Measurements from ENCODE around the gene MTA3. TPM values are rescaled to one million over a fixed set of nuclear protein-coding genes. Genes with fewer than 3 reads are reported as not detected.
"Not testable (repeated sequence)": the region's sequence is repeated elsewhere in the genome, so short reads cannot be mapped to it uniquely, and the experiment has no call there.

Gene MTA3
- total RNA-seq, 1 donor from 2014 or later = 25.6 TPM

DNA sequence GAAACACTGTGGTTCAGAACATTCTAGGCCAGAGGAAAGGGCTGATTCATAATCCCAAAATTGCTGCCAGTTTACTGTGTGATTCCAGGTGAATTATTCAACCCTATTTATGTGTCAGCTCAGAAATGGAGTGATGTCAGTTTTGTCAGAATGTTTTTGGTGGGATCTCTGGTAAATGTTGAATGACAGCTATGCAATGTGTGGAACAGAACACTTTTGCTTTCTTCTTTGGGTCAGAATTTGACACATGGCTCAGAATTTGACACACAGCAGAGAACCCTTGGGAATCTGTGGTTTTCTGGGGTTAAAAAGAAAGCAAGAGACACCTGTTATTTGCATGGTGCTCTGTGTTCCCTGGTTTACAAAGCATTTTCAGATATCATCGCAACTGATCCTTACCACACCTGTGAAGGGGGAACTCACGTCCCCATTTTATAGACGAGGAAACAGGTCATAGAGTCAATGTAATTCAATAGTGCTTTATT is 1.6 kb upstream of the MTA3 start:
- intact Hi-C loops (cut with micrococcal nuclease) = loop anchor here (1.0 to 10.0 kb wide), 4 partner anchors 72 to 1602 kb away; partner anchors contain the start of gene PPM1B

DNA sequence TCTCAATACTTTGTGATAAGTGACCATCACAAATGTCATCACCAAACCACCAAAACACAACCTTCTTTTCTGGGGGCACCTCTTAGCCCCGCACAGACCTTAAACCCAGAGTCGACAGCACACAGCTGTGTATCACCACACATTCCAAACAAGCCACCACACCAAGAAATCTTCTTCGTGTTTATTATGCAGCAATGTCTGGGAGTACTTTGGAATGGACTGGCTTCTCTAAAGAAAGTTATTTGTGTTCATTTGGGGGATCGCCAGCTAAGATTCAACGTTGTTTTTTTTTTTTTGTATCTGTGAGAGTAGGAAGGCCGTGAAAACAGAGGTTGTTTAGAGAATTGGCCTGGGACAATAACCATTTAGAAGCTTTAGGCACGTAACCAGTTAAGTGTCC is 1.1 kb upstream of the MTA3 start:
- intact Hi-C loops (cut with micrococcal nuclease) = loop anchor here (2.0 to 10.0 kb wide), 3 partner anchors 245 to 1601 kb away; partner anchors contain the start of gene PPM1B

DNA sequence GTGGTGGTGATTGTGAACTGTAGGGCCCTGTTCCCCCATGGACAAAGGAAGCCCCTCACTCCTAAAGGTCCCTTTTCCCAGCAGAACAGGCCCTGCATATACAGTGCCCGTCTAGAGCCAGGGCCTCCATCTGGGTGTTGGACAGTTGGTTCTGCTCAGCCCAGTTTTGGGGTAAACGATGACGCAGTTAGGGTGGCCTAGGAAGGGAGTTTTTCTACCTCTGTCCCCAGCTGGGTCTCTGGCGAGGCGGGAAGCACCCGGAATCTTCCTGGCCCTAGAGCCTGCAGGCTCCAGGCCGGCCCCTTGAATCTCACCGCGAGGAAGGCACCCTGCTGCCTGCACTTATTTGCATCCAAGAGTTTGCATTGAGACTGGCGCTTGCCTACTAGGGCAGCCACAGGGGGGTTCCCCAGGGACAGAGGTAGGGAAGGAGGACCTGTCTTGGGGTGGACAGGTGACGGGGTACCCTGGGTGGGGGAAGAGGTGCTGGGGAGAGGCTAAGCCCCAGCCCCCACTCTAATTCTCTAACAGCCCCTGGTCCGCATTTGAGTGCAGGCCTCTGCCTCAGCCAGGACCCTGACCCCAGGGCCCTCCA is 529 bp upstream of the MTA3 start:
- intact Hi-C loops (cut with micrococcal nuclease) = loop anchor here (2.0 to 10.0 kb wide), 5 partner anchors 95 to 1601 kb away; partner anchors contain the start of genes COX7A2L and PPM1B

DNA sequence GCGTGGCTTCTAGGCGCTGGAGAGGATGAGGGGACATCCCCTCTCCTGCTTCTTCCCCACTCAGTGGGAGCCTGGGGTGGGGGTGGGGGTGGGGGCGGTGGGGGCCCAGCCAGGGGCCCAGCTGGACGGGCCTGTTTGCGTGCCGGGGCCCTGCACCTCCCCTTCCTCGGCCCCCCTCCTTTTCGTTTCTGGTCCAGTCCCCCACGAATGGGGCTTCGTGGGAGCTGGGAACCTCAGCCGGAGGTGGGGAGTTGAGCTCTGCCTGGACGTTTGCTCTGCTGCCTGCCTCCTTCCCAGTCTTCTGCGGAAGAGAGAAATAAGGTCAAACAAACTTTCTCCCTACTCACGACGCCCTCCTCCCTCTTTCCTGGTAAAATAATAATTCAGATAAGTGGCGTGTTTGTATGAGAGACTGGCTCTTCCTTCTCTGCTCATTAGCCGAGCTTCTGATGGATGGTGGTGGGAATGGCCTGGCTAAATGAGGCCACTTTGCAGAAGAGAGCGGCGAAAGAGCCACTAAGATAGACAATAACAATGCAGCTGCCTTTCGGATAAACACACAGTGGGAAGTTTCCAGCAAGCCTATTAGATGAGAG is 782 bp downstream of the MTA3 start:
- intact Hi-C loops (cut with micrococcal nuclease) = loop anchor here (2.0 to 10.0 kb wide), 4 partner anchors 94 to 464 kb away; partner anchors contain the start of gene COX7A2L

DNA sequence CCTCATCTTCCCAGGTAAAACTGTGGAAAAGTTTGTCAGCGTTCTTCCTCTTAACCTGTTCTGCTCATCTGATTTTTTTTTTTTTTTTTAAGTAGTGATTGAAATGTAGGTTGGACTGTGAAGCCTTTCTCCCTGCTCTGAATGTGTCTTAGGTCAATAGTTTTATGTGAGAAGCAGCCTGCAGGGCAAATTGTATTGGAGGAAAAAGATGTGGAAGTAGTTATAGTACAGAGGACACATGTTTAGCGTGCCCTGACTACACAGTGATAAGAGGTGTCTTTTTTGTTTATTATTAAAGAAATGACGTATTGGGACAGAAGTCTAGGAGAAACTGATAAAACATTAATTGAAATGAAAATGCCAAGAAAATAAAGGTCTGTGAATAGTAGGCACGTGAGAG is 1.5 kb downstream of the MTA3 start:
- intact Hi-C loops (cut with micrococcal nuclease) = loop anchor here (2.0 to 10.0 kb wide), 4 partner anchors 93 to 465 kb away; partner anchors contain the start of gene COX7A2L

DNA sequence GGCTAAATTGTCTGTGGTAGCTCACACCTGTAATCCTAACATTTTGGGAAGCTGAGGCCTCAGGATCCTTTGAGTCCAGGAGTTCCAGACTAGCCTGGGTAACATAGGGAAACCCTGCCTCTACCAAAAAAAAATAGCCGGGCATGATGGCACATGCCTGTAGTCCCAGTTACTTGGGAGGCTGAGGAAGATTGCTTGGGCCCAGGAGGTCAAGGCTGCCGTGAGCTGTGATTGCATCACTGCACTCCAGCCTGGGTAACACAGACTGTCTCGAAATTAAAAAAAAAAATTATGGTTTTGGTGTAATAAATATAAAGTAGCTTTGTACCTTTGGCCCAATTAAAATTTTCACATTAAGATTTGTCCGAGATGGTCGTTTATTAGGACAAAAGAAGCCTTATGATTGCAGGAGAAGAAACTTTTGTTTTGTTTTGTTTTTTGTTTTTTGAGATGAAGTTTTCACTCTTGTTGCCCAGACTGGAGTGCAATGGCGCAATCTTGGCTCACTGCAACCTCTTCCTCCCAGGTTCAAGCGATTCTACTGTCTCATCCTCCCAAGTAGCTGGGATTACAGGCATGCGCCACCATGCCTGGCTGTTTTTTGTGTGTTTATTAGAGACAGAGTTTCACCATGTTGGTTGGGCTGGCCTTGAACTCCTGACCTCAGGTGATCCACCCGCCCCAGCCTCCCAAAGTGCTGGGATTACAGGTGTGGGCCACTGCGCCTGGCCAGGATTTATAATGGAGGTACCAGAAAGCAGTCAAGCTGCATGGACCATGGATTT is 4.1 kb downstream of the MTA3 start:
- intact Hi-C loops (cut with micrococcal nuclease) = no loop called here

DNA sequence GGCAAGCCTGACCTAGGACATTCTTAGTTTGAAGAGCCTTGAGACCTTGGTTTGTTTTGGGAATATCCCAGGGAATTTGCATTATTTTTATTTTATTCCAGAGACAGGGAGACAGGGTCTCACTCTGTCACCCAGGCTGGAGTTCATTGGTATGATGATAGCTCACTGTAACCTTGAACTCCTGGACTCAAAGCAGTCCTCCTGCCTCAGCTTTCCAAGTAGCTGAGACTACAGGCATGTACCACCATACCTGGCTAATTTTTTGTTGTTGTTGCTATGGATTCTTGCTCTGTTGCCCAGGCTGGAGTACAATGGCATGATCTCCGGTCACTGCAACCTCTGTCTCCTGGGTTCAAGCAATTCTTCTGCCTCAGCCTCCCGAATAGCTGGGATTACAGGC is 4.8 kb downstream of the MTA3 start:
- intact Hi-C loops (cut with micrococcal nuclease) = no loop called here

DNA sequence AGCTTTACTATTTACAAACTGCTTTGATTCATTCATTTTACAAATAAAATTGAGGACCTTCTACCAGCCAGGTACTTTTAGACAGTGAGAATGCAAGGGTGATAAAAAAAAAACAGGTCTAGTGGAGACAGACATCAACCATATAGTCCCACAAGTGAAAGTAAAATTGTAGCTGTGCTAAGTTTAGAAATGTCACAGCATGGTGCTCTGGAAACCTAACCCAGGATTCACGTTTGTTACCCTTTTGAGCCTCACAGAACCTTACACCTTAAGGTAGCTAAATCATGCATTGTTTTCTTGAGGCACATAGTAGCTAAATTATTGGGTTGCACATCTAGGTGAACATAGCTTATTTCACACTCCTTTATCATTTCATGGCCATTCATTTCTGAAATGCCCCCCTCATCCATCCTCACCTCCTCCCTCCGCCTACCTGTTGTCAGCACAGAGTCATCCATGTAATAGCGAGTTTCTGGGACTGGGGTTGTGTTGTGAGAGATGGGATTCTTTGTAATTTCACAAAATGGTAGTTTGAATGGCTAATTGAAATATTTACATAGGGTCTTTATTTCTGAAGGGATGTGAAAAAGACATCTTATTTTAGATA is 7.1 kb downstream of the MTA3 start:
- intact Hi-C loops (cut with micrococcal nuclease) = no loop called here

DNA sequence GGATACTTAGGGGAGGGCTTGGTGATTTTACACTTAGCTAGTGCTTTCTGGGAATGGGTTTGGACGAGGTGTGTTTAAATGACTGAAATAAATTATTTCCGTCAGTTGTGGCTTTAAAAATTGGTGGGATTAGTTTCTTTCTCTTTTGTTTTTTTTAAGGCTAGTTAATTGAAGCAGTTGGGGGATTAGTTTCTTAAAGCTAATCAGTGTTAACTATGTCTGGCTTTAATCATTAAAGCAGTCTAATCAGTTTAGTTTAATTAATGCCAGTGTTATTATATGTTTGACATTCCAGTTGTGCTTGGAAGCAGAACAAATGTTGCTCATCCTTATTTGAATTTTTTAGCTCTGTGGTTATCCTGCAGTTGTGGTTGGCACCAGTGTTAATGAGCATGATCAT is 10.2 kb downstream of the MTA3 start:
- intact Hi-C loops (cut with micrococcal nuclease) = no loop called here

DNA sequence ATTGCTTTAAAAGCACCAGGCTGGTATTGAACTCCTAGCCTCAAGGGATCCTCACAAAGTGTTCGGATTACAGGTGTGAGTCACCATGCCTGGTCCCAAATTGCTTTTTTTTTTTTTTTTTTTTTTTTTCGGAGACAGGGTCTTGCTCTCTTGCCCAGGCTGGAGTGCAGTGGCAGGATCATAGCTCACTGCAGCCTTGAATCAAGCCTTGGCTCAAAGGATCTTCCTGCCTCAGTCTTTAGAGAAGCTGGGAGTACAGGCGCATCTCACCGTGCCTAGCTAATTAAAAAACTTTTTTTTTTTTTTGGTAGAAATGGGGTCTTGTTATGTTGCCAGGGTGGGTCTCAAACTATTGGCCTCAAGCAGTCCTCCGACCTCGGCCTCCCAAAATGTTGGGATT is 12.8 kb downstream of the MTA3 start:
- intact Hi-C loops (cut with micrococcal nuclease) = no loop called here

DNA sequence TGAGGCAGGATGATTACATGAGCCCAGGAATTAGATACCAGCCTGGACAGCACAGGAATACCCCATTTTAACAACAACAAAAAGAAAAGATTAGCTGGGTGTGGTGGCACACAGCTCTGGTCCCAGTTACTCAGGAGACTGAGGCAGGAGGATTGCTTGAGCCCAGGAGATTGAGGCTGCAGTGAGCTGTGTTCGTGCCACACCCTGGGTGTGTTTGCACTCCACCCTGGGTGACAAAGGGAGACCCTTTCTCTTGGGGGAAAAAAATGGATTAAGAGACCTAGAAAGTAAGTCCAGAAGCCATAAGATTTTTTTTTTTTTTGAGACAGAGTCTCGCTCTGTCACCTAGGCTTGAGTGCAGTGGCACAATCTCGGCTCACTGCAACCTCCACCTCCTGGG is 16.2 kb downstream of the MTA3 start:
- intact Hi-C loops (cut with micrococcal nuclease) = not testable (repeated sequence)

DNA sequence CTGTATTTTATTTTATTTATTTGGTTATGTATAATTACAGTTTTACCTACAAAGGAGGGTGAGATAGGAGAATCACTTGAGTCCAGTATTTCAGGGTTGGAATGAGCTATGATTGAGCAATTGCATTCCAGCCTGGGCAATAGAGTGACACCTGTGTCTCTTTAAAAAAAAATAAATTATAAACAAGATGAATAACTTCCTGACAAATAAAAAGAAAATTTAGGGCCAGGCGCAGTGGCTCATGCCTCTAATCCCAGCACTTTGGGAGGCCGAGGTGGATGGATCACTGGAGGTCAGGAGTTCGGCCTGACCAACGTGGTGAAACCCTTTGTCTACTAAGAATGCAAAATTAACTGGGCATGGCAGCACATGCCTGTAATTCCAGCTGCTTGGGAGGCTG is 17.3 kb downstream of the MTA3 start:
- intact Hi-C loops (cut with micrococcal nuclease) = no loop called here

DNA sequence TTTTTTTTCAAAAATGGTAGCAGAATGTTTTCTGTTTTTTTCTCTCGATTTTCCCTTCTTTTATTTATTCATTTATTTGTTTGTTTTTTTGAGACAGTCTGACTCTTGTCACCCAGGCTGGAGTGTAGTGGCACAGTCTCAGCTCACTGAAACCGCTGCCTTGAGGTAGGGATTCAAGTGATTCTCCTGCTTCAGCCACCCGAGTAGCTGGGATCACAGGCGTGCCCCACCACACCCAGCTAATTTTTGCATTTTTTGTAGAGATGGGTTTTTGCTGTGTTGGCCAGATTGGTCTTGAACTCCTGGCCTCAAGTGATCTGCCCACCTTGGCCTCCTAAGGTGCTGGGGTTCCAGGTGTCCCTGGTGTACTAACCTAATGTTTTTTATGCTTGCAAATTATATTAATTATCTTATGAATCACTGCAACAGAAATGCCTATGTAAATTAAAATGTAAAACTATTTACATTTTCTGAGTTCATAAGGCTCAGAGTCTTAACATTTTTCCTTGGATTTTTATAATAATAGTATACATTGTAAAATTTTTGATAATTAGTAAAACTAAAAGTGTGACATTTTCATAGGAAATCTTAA is 19.2 kb downstream of the MTA3 start:
- intact Hi-C loops (cut with micrococcal nuclease) = no loop called here

DNA sequence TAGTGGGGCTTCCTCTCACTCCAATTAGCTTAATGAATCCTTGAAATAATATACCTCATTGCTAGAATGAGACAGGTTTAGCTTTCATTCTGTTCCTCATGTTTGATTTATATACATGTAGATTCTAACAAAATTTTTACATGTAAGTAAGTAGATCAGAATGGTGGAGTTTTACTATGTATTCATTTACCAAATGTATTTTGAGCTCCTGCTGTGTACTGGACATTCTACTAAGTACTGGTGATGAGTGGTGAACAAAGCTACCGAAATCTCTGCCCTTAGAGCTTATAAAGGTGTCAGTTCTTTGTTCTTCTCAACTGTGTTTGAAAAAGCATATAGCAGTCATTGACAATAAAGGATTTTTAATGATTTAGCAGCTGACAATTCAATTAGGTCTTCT is 19.7 kb downstream of the MTA3 start:
- intact Hi-C loops (cut with micrococcal nuclease) = no loop called here

DNA sequence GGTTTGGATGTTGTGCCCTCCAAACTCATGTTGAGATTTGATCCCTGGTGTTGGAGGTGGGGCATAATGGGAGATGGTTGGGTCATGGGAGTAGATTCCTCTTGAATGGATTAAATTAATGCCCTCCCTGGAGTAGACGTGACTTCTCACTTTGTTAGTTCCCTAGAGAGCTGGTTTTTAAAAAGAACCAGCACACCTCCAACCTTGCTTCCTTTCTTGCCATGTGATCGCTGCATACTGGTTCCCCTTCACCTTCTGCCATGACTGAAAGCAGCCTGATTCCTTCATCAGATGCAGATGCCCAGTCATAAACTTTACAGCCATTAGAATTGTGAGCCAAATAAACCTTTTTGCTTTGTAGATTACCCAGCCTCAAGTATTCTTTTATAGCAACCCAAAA is 21.7 kb downstream of the MTA3 start:
- intact Hi-C loops (cut with micrococcal nuclease) = no loop called here

DNA sequence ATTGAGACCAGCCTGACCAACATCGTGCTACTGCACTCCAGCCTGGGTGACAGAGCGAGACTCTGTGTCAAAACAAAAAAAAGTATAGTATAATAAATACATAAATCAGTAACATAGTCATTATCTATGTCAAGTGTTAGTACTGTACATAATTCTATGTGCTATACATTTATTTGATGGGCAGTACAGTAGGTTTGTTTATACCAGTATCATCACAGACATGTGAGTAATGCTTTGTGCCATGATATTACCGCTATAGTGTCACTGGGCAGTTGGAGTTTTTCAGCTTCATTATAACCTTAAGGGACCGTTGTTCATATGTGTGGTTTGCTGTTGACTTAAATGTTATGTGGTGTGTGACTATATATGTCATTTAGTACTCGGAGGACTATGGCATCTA is 24.9 kb downstream of the MTA3 start:
- intact Hi-C loops (cut with micrococcal nuclease) = no loop called here

DNA sequence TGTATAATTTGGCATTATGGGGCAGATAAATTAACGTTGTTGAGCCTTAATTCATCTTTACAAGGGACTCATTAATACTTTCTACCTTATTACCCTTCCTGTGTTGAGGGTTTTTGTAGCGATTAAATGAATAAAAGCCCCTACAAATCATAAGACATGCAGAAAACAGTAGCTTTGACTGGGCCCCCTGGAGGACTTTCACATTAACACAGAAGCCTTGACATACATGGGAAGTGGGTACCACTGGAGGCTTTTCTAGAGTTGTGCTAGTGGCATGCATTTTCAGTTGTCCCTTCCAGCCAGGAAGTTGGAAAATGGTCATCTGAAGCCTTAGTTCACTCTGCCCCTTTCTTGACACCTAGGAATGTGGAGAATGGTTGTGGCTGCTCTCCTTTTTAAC is 30.2 kb downstream of the MTA3 start:
- intact Hi-C loops (cut with micrococcal nuclease) = no loop called here

DNA sequence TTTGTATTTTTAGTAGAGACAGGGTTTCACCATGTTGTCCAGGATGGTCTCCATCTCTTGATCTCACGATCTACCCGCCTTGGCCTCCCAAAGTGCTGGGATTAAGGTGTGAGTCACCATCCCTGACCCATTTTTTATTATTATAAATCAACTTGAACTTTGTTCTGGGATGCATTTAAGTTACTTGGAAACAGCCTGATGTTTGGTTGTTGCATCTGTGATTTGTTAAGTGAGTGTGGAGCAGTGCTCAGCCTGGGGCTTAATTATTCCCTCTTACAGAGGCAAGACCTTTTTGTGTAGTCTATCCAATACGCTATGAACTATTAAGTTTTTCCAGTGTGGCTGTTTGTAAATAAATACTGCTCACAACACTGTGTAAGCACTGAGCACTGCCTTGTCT is 32.6 kb downstream of the MTA3 start:
- intact Hi-C loops (cut with micrococcal nuclease) = no loop called here

DNA sequence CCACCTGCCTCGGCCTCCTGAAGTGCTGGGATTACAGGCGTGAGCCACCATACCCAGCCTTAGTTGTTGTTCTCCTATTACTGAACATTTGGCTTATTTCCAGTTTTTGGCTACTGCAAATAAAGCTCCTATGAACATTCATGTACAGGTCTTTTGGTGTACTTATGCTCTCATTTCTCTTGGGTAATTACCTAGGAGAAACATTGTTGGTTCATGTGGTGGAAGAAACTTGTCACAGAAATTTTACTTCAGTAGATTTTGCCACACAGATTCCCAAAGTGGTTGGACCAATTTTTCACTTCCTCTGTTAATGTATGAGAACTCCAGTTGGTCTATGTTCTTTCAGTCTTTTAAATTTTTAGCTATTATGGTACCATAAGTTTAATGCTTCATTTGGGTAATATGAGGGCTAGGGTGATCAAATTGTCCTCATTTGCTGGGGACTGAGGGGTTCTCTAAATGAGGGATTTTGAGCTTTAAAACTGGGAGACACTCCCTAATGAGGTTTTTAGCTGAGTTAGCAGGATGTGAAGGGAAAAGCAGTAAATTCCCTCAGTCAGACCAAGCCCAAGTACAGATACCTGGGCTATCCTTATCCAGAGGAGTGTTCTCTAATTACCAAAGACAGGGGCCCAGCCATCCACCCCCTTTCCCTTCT is 33.9 kb downstream of the MTA3 start:
- intact Hi-C loops (cut with micrococcal nuclease) = no loop called here

DNA sequence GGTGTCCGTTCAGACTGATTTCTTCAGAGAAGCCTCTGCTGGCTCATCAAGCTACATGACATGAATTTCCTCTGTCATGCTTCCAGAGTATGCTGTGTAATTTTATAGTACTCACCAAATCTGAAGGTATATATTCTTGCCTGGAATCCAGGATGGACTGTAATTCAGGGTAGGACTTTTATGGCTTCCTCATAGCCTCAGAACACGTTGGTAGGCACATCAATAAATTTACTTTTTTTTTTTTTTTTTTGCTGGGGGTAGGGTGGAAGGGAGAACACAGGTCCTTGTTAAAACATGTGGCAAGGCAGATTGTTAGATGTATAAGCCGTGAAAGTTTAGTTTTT is 34.4 kb downstream of the MTA3 start:
- intact Hi-C loops (cut with micrococcal nuclease) = no loop called here

DNA sequence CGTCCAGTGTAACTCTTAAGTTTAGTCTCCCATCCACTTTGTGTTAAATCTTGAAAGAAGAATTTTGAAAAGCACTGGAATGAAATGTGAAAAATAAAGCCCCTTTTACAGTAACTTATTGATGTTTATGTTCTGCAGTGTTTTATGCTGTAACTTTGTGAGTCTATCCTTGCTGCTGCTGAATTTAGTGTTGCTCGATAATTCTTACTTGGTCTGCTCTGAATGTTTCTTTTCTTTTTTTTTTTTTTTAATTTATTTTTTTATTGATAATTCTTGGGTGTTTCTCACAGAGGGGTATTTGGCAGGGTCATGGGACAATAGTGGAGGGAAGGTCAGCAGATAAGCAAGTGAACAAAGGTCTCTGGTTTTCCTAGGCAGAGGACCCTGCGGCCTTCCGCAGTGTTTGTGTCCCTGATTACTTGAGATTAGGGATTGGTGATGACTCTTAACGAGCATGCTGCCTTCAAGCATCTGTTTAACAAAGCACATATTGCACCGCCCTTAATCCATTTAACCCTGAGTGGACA is 36.0 kb downstream of the MTA3 start:
- intact Hi-C loops (cut with micrococcal nuclease) = not testable (repeated sequence)
